Activated T-cell treated with anti-CD3 and anti-CD28 coated beads, Interleukin-2, amount 50 U/mL, for 72 hours (primary cell): ENCODE measurements around the gene RAD9B. TPM values are rescaled to one million over a fixed set of nuclear protein-coding genes. Genes with fewer than 3 reads are reported as not detected.

Experiments
- ATAC-seq, 2 donors: fragments of 150-1000 bp; cut with Tn5 transposase; replicated peaks in 1 of 2; 2 replicates each; pipeline ENCODE4 v1.10.0; 2021; ENCODE audit warnings: moderate library complexity in 2 of 2, mild to moderate bottlenecking in 1 of 2
- DNase-seq, 2 donors: peaks; one replicate each; pipeline ENCODE4 v3.0.0; 2021 to 2022; ENCODE audit warnings: mixed read lengths in 1 of 2
- H3K27ac Mint-ChIP-seq: one replicate; pipeline ENCODE4 v1.8.0; 2022; ENCODE audit warnings: mild to moderate bottlenecking, moderate library complexity, mixed read lengths
- H3K27me3 Mint-ChIP-seq: one replicate; pipeline ENCODE4 v1.8.0; 2022; ENCODE audit warnings: low read depth, mixed read lengths
- H3K36me3 Mint-ChIP-seq, 2 donors: one replicate each; pipeline ENCODE4 v1.8.0; 2022; ENCODE audit warnings: mixed read lengths in 2 of 2, mild to moderate bottlenecking in 1 of 2; ENCODE audit not compliant: insufficient read depth in 2 of 2
- H3K4me1 Mint-ChIP-seq: one replicate; pipeline ENCODE4 v1.8.0; 2022; ENCODE audit warnings: low read depth, mixed read lengths
- H3K4me3 Mint-ChIP-seq, 2 donors: one replicate each; pipeline ENCODE4 v1.8.0; 2022; ENCODE audit warnings: mild to moderate bottlenecking in 2 of 2, mixed read lengths in 2 of 2, moderate library complexity in 2 of 2
- H3K9me3 Mint-ChIP-seq, 2 donors: one replicate each; pipeline ENCODE4 v1.8.0; 2022; ENCODE audit warnings: mixed read lengths in 2 of 2
- total RNA-seq, 2 donors: library from RNA; stranded (reverse); gene quantifications; one replicate each; pipeline ENCODE4 v1.2.3, GENCODE V29; 2022

RAD9B gene
- total RNA-seq, 2 donors from 2014 or later: 2.3 to 4.4 TPM

DNA sequence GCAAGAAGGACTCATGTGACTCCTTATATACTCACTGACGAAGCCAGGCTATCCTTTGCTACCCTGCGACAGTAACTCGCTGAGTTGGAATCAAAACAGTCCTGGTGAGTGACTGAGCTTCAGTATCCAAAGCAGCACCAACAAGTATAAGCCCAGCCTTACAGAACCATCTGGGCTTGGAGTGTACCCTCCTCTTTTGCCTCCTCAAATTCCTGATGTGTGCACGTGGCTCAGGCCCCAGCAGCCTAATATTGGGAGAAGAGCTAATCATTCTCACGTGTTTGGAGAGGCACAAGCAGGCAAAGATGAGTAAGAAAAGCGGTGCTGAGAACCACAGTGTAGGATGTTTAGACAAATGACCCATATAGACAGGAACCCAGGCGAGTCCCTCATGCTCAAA lies 46.5 kb downstream of the RAD9B start:
- H3K36me3 Mint-ChIP-seq: peaks cover 2 to 22% of the 10 kb centered on the region in 2 donors
- peak overlapping the region; percentile 20 for H3K27ac Mint-ChIP-seq
- ATAC-seq: no peak
- no peak for DNase-seq
- H3K27me3 Mint-ChIP-seq: no peaks in the 10 kb centered on the region
- no peaks in the 10 kb centered on the region for H3K9me3 Mint-ChIP-seq
- no peak overlapping the region for H3K4me3 Mint-ChIP-seq
- peaks cover 33% of the 10 kb centered on the region for H3K4me1 Mint-ChIP-seq

DNA sequence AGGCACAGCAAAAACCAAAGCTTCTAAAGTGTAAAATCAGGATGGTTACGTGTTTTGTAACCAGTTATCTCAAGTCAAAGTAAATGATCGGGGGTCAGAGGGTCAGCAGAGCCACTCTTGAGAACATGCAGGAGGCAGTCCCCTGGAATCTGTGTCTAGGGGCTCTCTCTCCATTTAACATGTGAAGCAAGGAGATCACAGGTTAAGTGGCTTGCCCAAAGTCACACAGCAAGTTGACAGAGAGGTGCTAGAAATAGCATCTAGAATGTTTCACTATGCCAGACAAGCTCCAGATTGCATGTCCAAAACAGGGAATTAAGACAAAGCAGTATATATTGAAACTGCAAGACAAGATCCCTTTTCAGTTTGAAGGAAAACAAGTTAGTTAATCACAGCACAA lies 47.6 kb downstream of the RAD9B start:
- DNase-seq (no peak), ATAC-seq (no peak)
- Mint-ChIP-seq H3K9me3 (no peaks in the 10 kb centered on the region), H3K36me3 (peaks cover 3 to 22% of the 10 kb centered on the region in 2 donors), H3K27me3 (no peaks in the 10 kb centered on the region), H3K4me1 (peaks cover 37% of the 10 kb centered on the region), H3K27ac (no peak overlapping the region), H3K4me3 (no peak overlapping the region)

DNA sequence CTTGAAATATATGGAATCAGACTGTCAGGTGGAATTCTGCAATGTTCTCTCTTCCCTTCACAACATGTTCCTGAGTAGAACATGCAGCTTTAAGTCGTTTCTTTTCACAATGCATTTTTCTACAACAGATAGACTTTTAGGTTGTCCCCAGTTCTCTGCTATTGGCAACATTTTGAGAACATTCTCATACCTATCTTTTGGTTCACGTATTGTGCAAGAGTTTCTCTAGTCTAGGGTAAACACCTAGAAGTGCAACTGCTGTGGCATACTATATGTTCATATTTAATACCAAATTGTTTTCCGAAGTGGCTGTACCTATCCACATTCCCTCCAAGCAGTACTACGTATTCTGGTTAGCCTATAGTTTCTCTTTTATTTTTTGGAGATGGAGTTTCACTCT lies 48.9 kb downstream of the RAD9B start:
- Mint-ChIP-seq H3K27me3 (no peaks in the 10 kb centered on the region), H3K4me3 (no peak overlapping the region), H3K9me3 (no peaks in the 10 kb centered on the region), H3K27ac (peak overlapping the region; percentile 68), H3K36me3 (peaks cover 3 to 18% of the 10 kb centered on the region in 2 donors), H3K4me1 (peaks cover 43% of the 10 kb centered on the region)
- ATAC-seq (no peak), DNase-seq (no peak)

Other genes with a start within 250 kb of the RAD9B start
- gene ATP2A2, start 221.1 kb upstream of the RAD9B start, total RNA-seq: 100 to 1,000 TPM; 106 to 127 TPM
- gene ANAPC7, start 98.6 kb upstream of the RAD9B start, total RNA-seq: 10 to 100 TPM; 49.1 to 61.1 TPM
- 100 to 1,000 TPM; 166 to 210 TPM for gene ARPC3, start 52.0 kb upstream of the RAD9B start, total RNA-seq
- gene GPN3, start 34.1 kb upstream of the RAD9B start, total RNA-seq: 10 to 100 TPM; 42.3 to 43.4 TPM
- 10 to 100 TPM; 17.5 to 23.4 TPM for gene FAM216A, start 33.5 kb upstream of the RAD9B start, total RNA-seq
- 100 to 1,000 TPM in 1 of 2 donors, 10 to 100 TPM in 1; 98.2 to 104 TPM for gene VPS29, start 220 bp upstream of the RAD9B start, total RNA-seq
- gene PPTC7, start 81.0 kb downstream of the RAD9B start, total RNA-seq: 10 to 100 TPM; 42.6 to 42.9 TPM
- 1 to 10 TPM; 9.7 to 10.0 TPM for gene TCTN1, start 111.8 kb downstream of the RAD9B start, total RNA-seq
- 10 to 100 TPM; 10.5 to 12.8 TPM for gene HVCN1, start 186.8 kb downstream of the RAD9B start, total RNA-seq
- 100 to 1,000 TPM; 302 to 332 TPM for gene PPP1CC, start 240.6 kb downstream of the RAD9B start, total RNA-seq